Astrocyte (in vitro differentiated cells and primary cell): ENCODE results near the gene ACSM2A. TPM values are rescaled to one million over a fixed set of nuclear protein-coding genes. Genes with fewer than 3 reads are reported as not detected.
A peak's percentile ranks its signal among the peaks of the same experiment; 100 is the strongest.

Experiments used
- DNase-seq: peaks from one replicate; pipeline ENCODE4 v3.0.0-alpha.2; 2010; ENCODE audit warnings: low read depth
- FAIRE-seq: peaks from 2 replicates; lab custom pipeline; 2011; peaks lifted over from hg19 to GRCh38; lab: Jason Lieb, UNC
- H2AFZ ChIP-seq: 2 replicates; pipeline ENCODE4 v1.6.0; 2012; ENCODE audit warnings: low read depth, low read length, inconsistent platforms
- H3K27ac ChIP-seq: 2 replicates; pipeline ENCODE4 v1.5.1; 2011; ENCODE audit warnings: low read depth, low read length, inconsistent platforms
- H3K27me3 ChIP-seq: 2 replicates; pipeline ENCODE4 v1.6.0; 2011; ENCODE audit warnings: low read length, inconsistent platforms; ENCODE audit not compliant: insufficient read depth
- H3K36me3 ChIP-seq: 2 replicates; pipeline ENCODE4 v1.5.1; 2011; ENCODE audit warnings: low read length, inconsistent platforms; ENCODE audit not compliant: insufficient read depth
- H3K4me1 ChIP-seq: 2 replicates; pipeline ENCODE4 v1.5.1; 2011; ENCODE audit warnings: low read length, inconsistent platforms; ENCODE audit not compliant: insufficient read depth
- H3K4me2 ChIP-seq: 2 replicates; pipeline ENCODE4 v1.6.0; 2012; ENCODE audit warnings: low read length, inconsistent platforms
- H3K4me3 ChIP-seq: 2 replicates; pipeline ENCODE4 v1.5.1; 2011; ENCODE audit warnings: low read depth, mild to moderate bottlenecking, low read length, inconsistent platforms; ENCODE audit not compliant: insufficient read depth
- H3K79me2 ChIP-seq: 2 replicates; pipeline ENCODE4 v1.6.0; 2012; ENCODE audit warnings: mild to moderate bottlenecking, low read length, inconsistent platforms; ENCODE audit not compliant: insufficient read depth
- H3K9ac ChIP-seq: 2 replicates; pipeline ENCODE4 v1.6.0; 2012; ENCODE audit warnings: mild to moderate bottlenecking, low read length, inconsistent platforms
- H3K9me3 ChIP-seq: 2 replicates; pipeline ENCODE4 v1.5.1; 2012; ENCODE audit warnings: low read depth, mild to moderate bottlenecking, low read length, inconsistent platforms; ENCODE audit not compliant: insufficient read depth
- H4K20me1 ChIP-seq: 2 replicates; pipeline ENCODE4 v1.6.0; 2012; ENCODE audit warnings: low read length, inconsistent platforms; ENCODE audit not compliant: insufficient read depth
- H3K27ac Mint-ChIP-seq: one replicate; pipeline ENCODE4 v1.8.0; 2021; ENCODE audit warnings: mild to moderate bottlenecking, mixed read lengths; ENCODE audit not compliant: unreplicated experiment
- H3K27me3 Mint-ChIP-seq: one replicate; pipeline ENCODE4 v1.8.0; 2021; ENCODE audit warnings: low read depth, mixed read lengths; ENCODE audit not compliant: unreplicated experiment
- H3K36me3 Mint-ChIP-seq: one replicate; pipeline ENCODE4 v1.8.0; 2021; ENCODE audit warnings: low read depth, mixed read lengths; ENCODE audit not compliant: unreplicated experiment
- H3K4me1 Mint-ChIP-seq: one replicate; pipeline ENCODE4 v1.8.0; 2021; ENCODE audit warnings: low read depth, mixed read lengths; ENCODE audit not compliant: unreplicated experiment
- H3K4me3 Mint-ChIP-seq: one replicate; pipeline ENCODE4 v1.8.0; 2021; ENCODE audit warnings: mild to moderate bottlenecking, moderate library complexity, mixed read lengths; ENCODE audit not compliant: unreplicated experiment
- H3K9me3 Mint-ChIP-seq: one replicate; pipeline ENCODE4 v1.8.0; 2021; ENCODE audit warnings: mild to moderate bottlenecking, mixed read lengths; ENCODE audit not compliant: unreplicated experiment
- EZH2 ChIP-seq: IDR thresholded peaks from 2 replicates; pipeline ENCODE4 v1.6.1; 2012; ENCODE audit warnings: mild to moderate bottlenecking, low read length, inconsistent platforms; ENCODE audit not compliant: insufficient read depth
- total RNA-seq: library from RNA; stranded (reverse); gene quantifications from 2 replicates; pipeline ENCODE4 v1.2.1, GENCODE V29; 2021
- TF ChIP-seq, protein P1 (sequence below): IDR thresholded peaks from 2 replicates; pipeline ENCODE4 v1.5.1; 2011; ENCODE audit warnings: low read depth, mild to moderate bottlenecking, inconsistent platforms, low read length, moderate library complexity; ENCODE audit not compliant: insufficient read depth

Gene ACSM2A
- total RNA-seq, 1 donor from 2014 or later = 0.14 TPM

DNA sequence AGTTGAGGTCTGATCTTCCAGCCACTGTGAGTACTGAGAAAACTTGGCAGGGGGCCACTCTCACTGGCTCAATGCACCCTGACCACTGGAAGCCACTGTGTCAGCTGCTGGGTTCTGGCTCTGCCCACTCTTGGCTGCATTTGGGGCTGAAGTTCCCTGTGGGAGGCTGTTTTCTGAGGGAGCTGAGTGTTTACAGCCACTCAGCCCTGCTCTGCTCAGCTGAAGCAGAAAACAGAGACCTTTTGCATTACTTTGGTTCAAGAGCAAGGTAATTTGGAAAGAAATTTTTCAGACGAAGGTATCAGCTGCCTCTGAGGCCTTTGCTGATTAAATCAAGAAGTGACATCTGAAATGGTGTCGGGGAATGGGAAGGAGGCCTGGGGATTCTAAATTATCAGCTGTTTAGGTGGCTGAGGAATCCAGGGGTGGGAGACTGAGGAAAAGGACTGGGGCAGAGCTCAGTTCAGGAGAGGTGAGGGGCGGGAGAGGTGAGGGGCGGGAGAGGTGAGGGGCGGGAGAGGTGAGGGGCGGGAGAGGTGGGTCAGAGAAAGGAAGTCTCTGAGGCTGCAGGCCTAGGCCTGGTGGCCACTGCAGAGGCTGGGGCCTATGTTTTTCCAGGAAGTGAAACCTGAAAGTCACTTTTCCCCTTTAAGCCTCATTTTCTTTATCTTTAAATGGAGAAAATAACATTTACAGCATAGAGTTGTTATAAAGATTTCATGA, 41.8 kb upstream of the ACSM2A start, which contains the start of gene ACSM5:
ACSM5 (plus strand) TSS at position 137 of the 723 bp plus-strand sequence. CDS start 1,951 bp downstream, outside the sequence.
- H2AFZ ChIP-seq = no peak within 1 kb of the TSS
- H3K27me3 ChIP-seq = no peaks in the 10 kb centered on the region
- Mint-ChIP-seq H3K4me3 (no peak within 1 kb of the TSS), H3K36me3 (no peaks in the 10 kb centered on the region), H3K9me3 (no peaks in the 10 kb centered on the region), H3K27ac (no peak within 1 kb of the TSS), H3K4me1 (peaks cover 5% of the 10 kb centered on the region), H3K27me3 (peaks cover 3% of the 10 kb centered on the region)
- H3K9ac ChIP-seq = peak within 1 kb of the TSS; percentile 14
- FAIRE-seq (no peak), DNase-seq (no peak)
- H3K79me2 ChIP-seq = no peaks in the 10 kb centered on the region
- H3K4me2 ChIP-seq = no peak within 1 kb of the TSS
- H3K4me1 ChIP-seq = no peaks in the 10 kb centered on the region
- no peaks in the 10 kb centered on the region for H4K20me1 ChIP-seq
- no peak within 1 kb of the TSS for H3K4me3 ChIP-seq
- no peaks in the 10 kb centered on the region for H3K9me3 ChIP-seq
- TF ChIP-seq, protein P1, sequence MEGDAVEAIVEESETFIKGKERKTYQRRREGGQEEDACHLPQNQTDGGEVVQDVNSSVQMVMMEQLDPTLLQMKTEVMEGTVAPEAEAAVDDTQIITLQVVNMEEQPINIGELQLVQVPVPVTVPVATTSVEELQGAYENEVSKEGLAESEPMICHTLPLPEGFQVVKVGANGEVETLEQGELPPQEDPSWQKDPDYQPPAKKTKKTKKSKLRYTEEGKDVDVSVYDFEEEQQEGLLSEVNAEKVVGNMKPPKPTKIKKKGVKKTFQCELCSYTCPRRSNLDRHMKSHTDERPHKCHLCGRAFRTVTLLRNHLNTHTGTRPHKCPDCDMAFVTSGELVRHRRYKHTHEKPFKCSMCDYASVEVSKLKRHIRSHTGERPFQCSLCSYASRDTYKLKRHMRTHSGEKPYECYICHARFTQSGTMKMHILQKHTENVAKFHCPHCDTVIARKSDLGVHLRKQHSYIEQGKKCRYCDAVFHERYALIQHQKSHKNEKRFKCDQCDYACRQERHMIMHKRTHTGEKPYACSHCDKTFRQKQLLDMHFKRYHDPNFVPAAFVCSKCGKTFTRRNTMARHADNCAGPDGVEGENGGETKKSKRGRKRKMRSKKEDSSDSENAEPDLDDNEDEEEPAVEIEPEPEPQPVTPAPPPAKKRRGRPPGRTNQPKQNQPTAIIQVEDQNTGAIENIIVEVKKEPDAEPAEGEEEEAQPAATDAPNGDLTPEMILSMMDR = no peak
- no peak for TF ChIP-seq EZH2
- no peaks in the 10 kb centered on the region for H3K36me3 ChIP-seq
- peak within 1 kb of the TSS; percentile 2 for H3K27ac ChIP-seq

DNA sequence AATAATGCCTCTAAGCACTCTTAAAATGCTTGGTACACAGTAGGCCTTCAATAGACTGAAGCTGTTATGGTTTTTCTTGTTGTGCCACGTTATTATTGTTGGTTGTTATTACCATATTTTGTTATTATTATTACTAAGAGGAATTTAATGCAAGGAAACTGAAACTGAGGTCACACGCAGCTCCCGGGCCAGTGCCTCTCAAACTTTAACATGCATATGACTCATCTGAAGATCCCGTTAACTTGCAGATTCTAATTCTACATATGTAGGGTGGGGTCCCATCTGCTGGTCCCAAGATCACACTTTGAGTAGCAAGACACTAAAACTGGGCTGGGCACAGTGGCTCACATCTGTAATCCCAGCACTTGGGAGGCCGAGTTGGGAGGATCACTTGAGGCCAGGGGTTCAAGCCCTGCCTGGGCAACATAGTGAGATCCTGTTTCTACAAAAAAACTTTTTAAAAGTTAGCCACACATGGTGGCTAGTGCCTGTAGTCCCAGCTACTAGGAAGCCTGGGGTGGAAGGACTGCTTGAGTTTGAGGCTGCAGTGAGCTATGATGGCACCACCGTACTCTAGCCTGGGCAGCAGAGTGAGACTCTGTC, 41.1 kb upstream of the ACSM2A start:
- H3K4me2 ChIP-seq = no peak overlapping the region
- H3K27me3 ChIP-seq = no peaks in the 10 kb centered on the region
- no peaks in the 10 kb centered on the region for H4K20me1 ChIP-seq
- H3K27ac Mint-ChIP-seq = no peak overlapping the region
- peaks cover 3% of the 10 kb centered on the region for H3K9me3 Mint-ChIP-seq
- H3K27ac ChIP-seq = no peak overlapping the region
- H3K4me3 ChIP-seq = no peak overlapping the region
- H2AFZ ChIP-seq = no peak overlapping the region
- no peak overlapping the region for H3K9ac ChIP-seq
- H3K27me3 Mint-ChIP-seq = peaks cover 3% of the 10 kb centered on the region
- H3K36me3 Mint-ChIP-seq = no peaks in the 10 kb centered on the region
- H3K36me3 ChIP-seq = no peaks in the 10 kb centered on the region
- no peaks in the 10 kb centered on the region for H3K9me3 ChIP-seq
- H3K4me3 Mint-ChIP-seq = no peak overlapping the region
- TF ChIP-seq, protein P1 = no peak
- TF ChIP-seq EZH2 = no peak
- peaks cover 6% of the 10 kb centered on the region for H3K4me1 Mint-ChIP-seq
- DNase-seq (no peak), FAIRE-seq (no peak)
- H3K79me2 ChIP-seq = no peaks in the 10 kb centered on the region
- H3K4me1 ChIP-seq = no peaks in the 10 kb centered on the region

DNA sequence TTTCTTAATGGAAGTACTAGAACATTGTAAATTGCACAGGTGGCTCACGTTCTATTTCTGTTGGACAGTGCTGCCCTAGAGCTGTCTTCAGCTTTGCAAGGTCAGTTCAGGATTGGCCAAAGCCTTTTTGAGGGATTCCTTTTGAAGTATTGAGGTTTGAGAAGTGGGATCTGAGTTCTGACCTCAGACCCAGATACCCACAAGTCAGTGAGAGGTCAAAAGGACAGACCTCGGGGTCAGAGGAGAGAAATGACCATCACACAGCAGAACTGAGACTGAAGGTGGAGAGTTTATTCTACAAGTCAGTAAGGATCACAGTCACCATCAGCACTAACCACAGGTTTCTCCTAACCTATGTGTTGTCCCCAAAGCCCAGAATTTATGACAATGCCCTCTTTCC, 40.3 kb upstream of the ACSM2A start:
- DNase-seq = no peak
- no peak overlapping the region for H2AFZ ChIP-seq
- Mint-ChIP-seq H3K9me3 (peaks cover 3% of the 10 kb centered on the region), H3K27me3 (peaks cover 3% of the 10 kb centered on the region), H3K36me3 (no peaks in the 10 kb centered on the region), H3K27ac (no peak overlapping the region), H3K4me3 (no peak overlapping the region), H3K4me1 (peaks cover 11% of the 10 kb centered on the region)
- no peak for FAIRE-seq
- H3K9me3 ChIP-seq = no peaks in the 10 kb centered on the region
- H3K4me1 ChIP-seq = no peaks in the 10 kb centered on the region
- no peak overlapping the region for H3K4me3 ChIP-seq
- no peaks in the 10 kb centered on the region for H3K79me2 ChIP-seq
- no peaks in the 10 kb centered on the region for H3K27me3 ChIP-seq
- H4K20me1 ChIP-seq = no peaks in the 10 kb centered on the region
- H3K27ac ChIP-seq = no peak overlapping the region
- H3K36me3 ChIP-seq = no peaks in the 10 kb centered on the region
- TF ChIP-seq EZH2 = no peak
- TF ChIP-seq, protein P1 = no peak
- H3K9ac ChIP-seq = no peak overlapping the region
- H3K4me2 ChIP-seq = no peak overlapping the region
